ENCODE measurements around the gene ZDHHC1.
"Not testable (repeated sequence)": the region's sequence is repeated elsewhere in the genome, so short reads cannot be mapped to it uniquely, and the experiment has no call there.

Gene ZDHHC1

DNA sequence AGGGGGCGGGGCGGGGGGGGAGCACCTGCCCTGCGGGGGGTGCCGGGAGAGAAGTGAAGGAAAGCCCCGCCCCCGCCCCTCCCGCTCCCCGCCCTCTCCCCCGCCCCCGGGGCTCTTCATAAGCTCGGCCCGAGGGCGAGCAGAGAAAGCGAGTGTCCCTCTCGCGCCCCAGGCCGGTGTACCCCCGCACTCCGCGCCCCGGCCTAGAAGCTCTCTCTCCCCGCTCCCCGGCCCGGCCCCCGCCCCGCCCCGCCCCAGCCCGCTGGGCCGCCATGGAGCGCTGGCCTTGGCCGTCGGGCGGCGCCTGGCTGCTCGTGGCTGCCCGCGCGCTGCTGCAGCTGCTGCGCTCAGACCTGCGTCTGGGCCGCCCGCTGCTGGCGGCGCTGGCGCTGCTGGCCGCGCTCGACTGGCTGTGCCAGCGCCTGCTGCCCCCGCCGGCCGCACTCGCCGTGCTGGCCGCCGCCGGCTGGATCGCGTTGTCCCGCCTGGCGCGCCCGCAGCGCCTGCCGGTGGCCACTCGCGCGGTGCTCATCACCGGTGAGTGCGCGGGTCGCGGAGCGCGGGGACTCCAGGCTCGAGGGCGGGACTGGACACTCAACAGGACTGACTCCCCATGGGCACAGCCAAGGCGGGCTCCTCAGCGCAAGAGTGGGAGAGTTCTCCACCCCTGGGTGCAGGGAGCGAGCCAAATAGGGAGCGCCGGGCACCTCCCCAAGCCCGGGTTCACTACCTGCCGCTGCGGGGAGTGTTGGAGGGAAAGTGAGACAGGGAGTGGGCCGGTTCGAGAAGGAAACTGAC is 14.9 kb upstream of the ZDHHC1 start, which contains the start of gene HSD11B2:
Gene HSD11B2, plus strand, starts transcription at position 145 of the 798 bp plus-strand sequence. Its CDS starts 128 bp downstream, at position 273.
- no peak for DNase-seq (ENCODE audit: low read depth)

- DNase-seq (ENCODE audit: low read depth): no peak
Measured at GRCh38 chr16:67430504-67430976, 14.3 kb upstream of the ZDHHC1 start.

- no peak for DNase-seq (ENCODE audit: low read depth)
Measured at GRCh38 chr16:67429799-67430503, 13.7 kb upstream of the ZDHHC1 start.

GRCh38 chr16:67429053-67429798 is 12.9 kb upstream of the ZDHHC1 start:
- DNase-seq (ENCODE audit: low read depth): no peak

GRCh38 chr16:67428146-67428731 is 12.0 kb upstream of the ZDHHC1 start:
- DNase-seq (ENCODE audit: low read depth): no peak

DNA sequence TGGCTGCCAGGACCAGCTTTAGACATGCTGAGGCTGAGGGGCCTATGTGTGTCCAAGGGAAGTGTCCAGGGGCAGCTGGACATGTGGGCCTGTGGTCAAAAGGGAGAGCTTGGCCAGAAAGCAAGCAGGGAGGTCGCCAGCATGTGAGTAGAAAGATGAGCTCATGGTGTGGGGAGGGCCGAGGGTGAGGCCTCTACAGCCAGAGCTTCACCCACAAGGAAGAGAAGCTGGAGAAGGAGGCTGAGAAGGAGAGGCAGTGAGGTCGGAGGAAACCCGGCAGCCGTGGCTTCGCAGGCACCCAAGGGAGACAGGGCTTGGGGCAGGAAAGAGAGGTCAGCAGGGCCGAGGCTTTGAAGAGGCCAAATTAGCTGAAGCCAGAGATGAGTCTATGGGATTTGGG is 10.7 kb upstream of the ZDHHC1 start:
- no peak for DNase-seq (ENCODE audit: low read depth)

DNA sequence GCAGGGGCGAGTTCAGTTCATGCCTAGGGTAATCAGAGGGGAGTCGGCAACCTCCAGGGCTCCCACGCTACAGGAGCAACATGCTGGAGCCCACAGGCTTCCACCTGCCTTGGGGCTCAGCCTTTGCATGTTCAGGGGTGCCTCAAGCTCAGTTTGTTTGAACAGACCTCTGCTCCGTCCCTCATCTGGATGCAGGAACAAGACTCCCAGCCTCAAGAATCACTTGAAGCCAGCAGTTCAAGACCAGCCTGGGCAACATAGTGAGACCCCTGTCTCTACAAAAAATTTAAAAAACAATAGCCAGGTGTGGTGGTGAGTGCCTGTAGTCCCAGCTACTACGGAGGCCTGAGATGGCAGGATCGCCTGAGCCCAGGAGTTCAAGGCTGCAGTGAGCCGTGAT is 9.7 kb upstream of the ZDHHC1 start:
- no peak for DNase-seq (ENCODE audit: low read depth)

DNA sequence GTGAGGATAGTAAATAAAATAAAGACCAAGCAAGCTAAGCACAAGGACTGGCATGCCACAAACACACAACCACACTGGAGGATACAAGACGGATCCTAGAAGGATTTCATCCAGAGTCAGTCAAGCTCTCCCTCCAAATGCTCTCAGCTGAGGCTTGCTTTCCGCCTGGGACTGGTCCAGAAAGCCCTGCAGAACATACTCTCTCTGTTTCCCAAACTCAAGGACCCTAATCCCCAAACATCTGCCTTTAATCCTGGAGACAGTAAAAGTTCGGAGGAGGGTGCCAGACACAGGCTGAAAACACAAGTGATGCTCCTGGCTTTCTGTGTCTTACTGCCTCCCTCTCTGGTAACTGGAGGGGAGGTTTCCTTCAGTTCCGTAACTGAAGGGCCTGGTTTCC is 9.3 kb upstream of the ZDHHC1 start:
- no peak for DNase-seq (ENCODE audit: low read depth)

- DNase-seq (ENCODE audit: low read depth): no peak
Measured at GRCh38 chr16:67425061-67425460, 8.8 kb upstream of the ZDHHC1 start.

DNA sequence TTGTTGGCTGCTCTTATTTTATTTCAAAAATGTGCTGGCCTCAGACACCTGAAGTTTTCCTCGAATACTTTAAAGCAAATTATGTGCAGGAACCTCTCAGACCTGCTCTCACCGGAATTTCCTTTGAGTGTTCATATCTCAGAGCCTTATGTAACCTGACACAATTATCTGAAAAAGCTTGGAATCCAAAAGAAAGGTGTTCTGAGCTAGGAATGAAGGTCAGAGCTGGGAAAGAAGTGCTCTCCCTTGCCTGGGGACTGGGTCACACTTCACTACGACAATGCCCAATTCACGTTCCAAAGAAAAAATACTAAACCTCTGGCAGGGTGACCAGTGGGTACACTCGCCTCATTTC is 8.0 kb upstream of the ZDHHC1 start:
- DNase-seq (ENCODE audit: low read depth): no peak

GRCh38 chr16:67423611-67424260 is 7.5 kb upstream of the ZDHHC1 start:
- no peak for DNase-seq (ENCODE audit: low read depth)

DNA sequence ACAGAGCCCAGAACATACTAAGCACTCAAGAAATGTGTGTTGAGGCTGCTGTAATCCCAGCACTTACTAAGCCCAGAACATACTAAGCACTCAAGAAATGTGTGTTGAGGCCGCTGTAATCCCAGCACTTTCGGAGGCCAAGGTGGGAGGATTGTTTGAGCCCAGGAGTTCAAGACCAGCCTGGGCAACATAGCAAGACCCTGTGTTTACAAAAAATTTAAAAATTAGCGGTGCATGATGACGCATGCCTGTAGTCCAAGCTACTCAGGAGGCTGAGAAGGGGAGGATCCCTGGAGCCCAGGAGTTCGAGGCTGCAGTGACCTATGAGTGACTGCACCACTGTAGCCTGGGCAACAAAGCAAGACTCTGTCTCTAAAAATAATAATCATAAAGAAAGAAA is 6.7 kb upstream of the ZDHHC1 start:
- no peak for DNase-seq (ENCODE audit: low read depth)

DNA sequence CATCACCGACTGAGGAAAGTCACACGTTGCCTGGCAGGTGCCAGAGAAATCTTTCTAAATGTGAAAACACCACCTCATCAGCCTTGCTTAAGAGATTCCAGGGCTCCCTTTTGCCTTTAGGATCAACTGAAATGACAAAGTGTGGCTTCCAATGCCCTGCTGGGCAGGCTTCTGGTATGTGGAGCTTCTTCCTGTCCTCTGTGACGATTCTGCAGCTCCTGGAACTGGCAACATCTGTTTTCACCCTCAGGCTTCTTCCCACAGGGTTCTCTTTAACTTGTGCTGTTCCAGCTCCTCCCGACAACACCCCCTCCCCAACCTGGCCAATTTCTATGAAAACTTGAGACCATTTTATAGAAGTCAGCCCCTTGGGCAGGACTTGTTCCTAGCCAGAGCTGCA is 4.8 kb upstream of the ZDHHC1 start:
- DNase-seq (ENCODE audit: low read depth): no peak

- DNase-seq (ENCODE audit: low read depth): no peak
Measured at GRCh38 chr16:67419931-67420330, 3.7 kb upstream of the ZDHHC1 start.

- no peak for DNase-seq (ENCODE audit: low read depth)
Measured at GRCh38 chr16:67419502-67419901, 3.2 kb upstream of the ZDHHC1 start.

GRCh38 chr16:67417333-67418061 is 1.2 kb upstream of the ZDHHC1 start:
- DNase-seq (ENCODE audit: low read depth): no peak

DNA sequence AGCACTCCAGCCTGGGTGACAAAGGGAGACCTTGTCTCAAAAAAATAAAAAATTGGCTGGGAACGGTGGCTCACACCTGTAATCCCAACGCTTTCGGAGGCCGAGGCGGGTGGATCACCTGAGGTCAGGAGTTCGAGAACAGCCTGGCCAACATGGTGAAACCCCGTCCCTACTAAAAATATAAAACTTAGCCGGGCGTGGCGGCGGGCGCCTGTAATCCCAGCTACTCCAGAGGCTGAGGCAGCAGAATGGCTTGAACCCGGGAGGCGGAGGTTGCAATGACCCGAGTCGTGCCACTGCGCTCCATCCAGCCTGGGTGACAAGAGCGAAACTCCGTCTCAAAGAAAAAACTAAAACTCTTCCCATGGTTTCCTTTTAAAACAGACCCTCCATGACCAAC is 856 bp downstream of the ZDHHC1 start:
- DNase-seq (ENCODE audit: low read depth): not testable (repeated sequence)

DNA sequence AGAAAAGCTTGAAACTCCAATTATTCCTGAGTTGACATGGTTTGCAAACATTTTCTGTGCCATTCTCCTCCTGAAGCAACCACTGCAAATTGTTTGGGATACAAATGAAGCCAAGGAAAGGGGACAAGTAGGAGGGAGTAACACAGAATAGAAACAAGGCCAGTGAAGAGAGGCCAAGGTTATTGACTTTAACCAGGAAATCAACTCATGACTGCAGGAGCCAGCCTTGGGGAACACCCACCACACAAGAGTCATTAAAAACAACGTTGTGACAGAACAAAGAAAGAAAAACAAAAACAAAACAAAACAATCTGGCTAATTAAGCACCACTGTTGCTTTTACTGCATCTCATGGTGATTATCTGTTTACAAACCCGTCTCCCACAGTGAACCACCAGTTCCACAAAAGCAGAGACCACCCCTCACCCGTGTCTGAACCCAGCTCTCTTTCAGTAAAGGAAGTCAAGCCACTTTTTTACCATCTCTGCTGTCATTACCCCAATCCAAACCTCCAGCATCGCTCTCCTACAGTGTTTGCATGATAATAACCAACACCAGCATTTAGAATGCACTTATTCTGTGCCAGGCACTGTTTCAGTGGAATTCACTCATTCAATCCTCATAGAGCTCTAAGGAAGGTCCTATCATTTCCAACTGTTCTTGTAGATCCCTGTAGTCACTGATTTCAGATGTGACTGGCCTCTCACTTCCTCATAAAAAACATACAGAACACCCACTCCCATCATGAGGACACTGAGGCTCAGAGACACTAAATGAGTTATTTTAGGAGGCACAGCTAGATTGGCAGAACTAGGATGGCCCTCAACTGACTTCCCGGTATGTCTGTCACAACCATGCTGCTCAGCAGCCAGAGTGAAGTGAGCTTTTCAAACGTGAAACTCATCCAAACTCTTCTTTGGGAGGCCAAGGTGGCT is 2.0 kb downstream of the ZDHHC1 start:
- no peak for DNase-seq (ENCODE audit: low read depth)

GRCh38 chr16:67412294-67412693 is 4.0 kb downstream of the ZDHHC1 start:
- no peak for DNase-seq (ENCODE audit: low read depth)

GRCh38 chr16:67411339-67411738 is 4.9 kb downstream of the ZDHHC1 start:
- no peak for DNase-seq (ENCODE audit: low read depth)

Data from HS-5 (cell line).